ENCODE data around the gene RARG.
A peak's percentile ranks its signal among the peaks of the same experiment; 100 is the strongest.

RARG gene

GRCh38 chr12:53231671-53231920, 413 bp downstream of the RARG start:
- Histone ChIP-seq H3K9me3 (ENCODE audit: control insufficient read depth, insufficient read depth, low read length) (no peaks in the 10 kb centered on the region), H3K4me1 (ENCODE audit: control insufficient read depth, insufficient read depth, low read length) (peaks cover 27% of the 10 kb centered on the region), H3K4me3 (ENCODE audit: low read length) (peak overlapping the region; percentile 64; the same call in 1 of the 2 replicates), H3K27ac (ENCODE audit: low read length) (no peak overlapping the region), H3K36me3 (ENCODE audit: control insufficient read depth, insufficient read depth, low read length) (no peaks in the 10 kb centered on the region), H3K27me3 (ENCODE audit: control insufficient read depth, insufficient read depth, low read length) (no peaks in the 10 kb centered on the region)
- no peak for DNase-seq (ENCODE audit: low read depth, low spot score)
- no CpG with 5 or more reads among the region's 9 CpGs for WGBS (ENCODE audit: insufficient coverage, insufficient read length)

- no CpG with 5 or more reads among the region's 10 CpGs for WGBS (ENCODE audit: insufficient coverage, insufficient read length)
Measured at GRCh38 chr12:53230108-53230845, 1.7 kb downstream of the RARG start.

GRCh38 chr12:53229454-53229853, 2.6 kb downstream of the RARG start:
- Histone ChIP-seq H3K4me1 (ENCODE audit: control insufficient read depth, insufficient read depth, low read length) (peaks cover 27% of the 10 kb centered on the region), H3K27ac (ENCODE audit: low read length) (no peak overlapping the region), H3K36me3 (ENCODE audit: control insufficient read depth, insufficient read depth, low read length) (no peaks in the 10 kb centered on the region), H3K27me3 (ENCODE audit: control insufficient read depth, insufficient read depth, low read length) (no peaks in the 10 kb centered on the region), H3K9me3 (ENCODE audit: control insufficient read depth, insufficient read depth, low read length) (no peaks in the 10 kb centered on the region), H3K4me3 (ENCODE audit: low read length) (no peak overlapping the region)
- WGBS (ENCODE audit: insufficient coverage, insufficient read length): no CpG with 5 or more reads among the region's 2 CpGs
- DNase-seq (ENCODE audit: low read depth, low spot score): no peak

More at GRCh38 chr12:53230108-53230845, 1.7 kb downstream of the RARG start:
- H3K27ac ChIP-seq (ENCODE audit: low read length): no peak overlapping the region
- DNase-seq (ENCODE audit: low read depth, low spot score): no peak
- no peaks in the 10 kb centered on the region for H3K9me3 ChIP-seq (ENCODE audit: control insufficient read depth, insufficient read depth, low read length)
- no peaks in the 10 kb centered on the region for H3K36me3 ChIP-seq (ENCODE audit: control insufficient read depth, insufficient read depth, low read length)
- peaks cover 26% of the 10 kb centered on the region for H3K4me1 ChIP-seq (ENCODE audit: control insufficient read depth, insufficient read depth, low read length)
- no peak overlapping the region for H3K4me3 ChIP-seq (ENCODE audit: low read length)
- H3K27me3 ChIP-seq (ENCODE audit: control insufficient read depth, insufficient read depth, low read length): no peaks in the 10 kb centered on the region

GRCh38 chr12:53227836-53228235, 4.2 kb downstream of the RARG start:
- Histone ChIP-seq H3K27ac (ENCODE audit: low read length) (no peak overlapping the region), H3K36me3 (ENCODE audit: control insufficient read depth, insufficient read depth, low read length) (no peaks in the 10 kb centered on the region), H3K27me3 (ENCODE audit: control insufficient read depth, insufficient read depth, low read length) (no peaks in the 10 kb centered on the region), H3K9me3 (ENCODE audit: control insufficient read depth, insufficient read depth, low read length) (no peaks in the 10 kb centered on the region), H3K4me1 (ENCODE audit: control insufficient read depth, insufficient read depth, low read length) (peaks cover 26% of the 10 kb centered on the region), H3K4me3 (ENCODE audit: low read length) (no peak overlapping the region)
- no CpG with 5 or more reads among the region's 1 CpG for WGBS (ENCODE audit: insufficient coverage, insufficient read length)
- DNase-seq (ENCODE audit: low read depth, low spot score): no peak

- H3K4me3 ChIP-seq (ENCODE audit: low read length): no peak overlapping the region
- no peaks in the 10 kb centered on the region for H3K36me3 ChIP-seq (ENCODE audit: control insufficient read depth, insufficient read depth, low read length)
- H3K27ac ChIP-seq (ENCODE audit: low read length): no peak overlapping the region
- no peaks in the 10 kb centered on the region for H3K9me3 ChIP-seq (ENCODE audit: control insufficient read depth, insufficient read depth, low read length)
- no peaks in the 10 kb centered on the region for H3K27me3 ChIP-seq (ENCODE audit: control insufficient read depth, insufficient read depth, low read length)
- WGBS (ENCODE audit: insufficient coverage, insufficient read length): no CpG with 5 or more reads among the region's 11 CpGs
- no peak for DNase-seq (ENCODE audit: low read depth, low spot score)
- H3K4me1 ChIP-seq (ENCODE audit: control insufficient read depth, insufficient read depth, low read length): peaks cover 27% of the 10 kb centered on the region
Measured at GRCh38 chr12:53227341-53227740, 4.7 kb downstream of the RARG start.

GRCh38 chr12:53226815-53227214, 5.2 kb downstream of the RARG start:
- Histone ChIP-seq H3K4me1 (ENCODE audit: control insufficient read depth, insufficient read depth, low read length) (peaks cover 29% of the 10 kb centered on the region), H3K4me3 (ENCODE audit: low read length) (no peak overlapping the region), H3K9me3 (ENCODE audit: control insufficient read depth, insufficient read depth, low read length) (no peaks in the 10 kb centered on the region), H3K27me3 (ENCODE audit: control insufficient read depth, insufficient read depth, low read length) (no peaks in the 10 kb centered on the region), H3K27ac (ENCODE audit: low read length) (no peak overlapping the region), H3K36me3 (ENCODE audit: control insufficient read depth, insufficient read depth, low read length) (no peaks in the 10 kb centered on the region)
- WGBS (ENCODE audit: insufficient coverage, insufficient read length): no CpG with 5 or more reads among the region's 4 CpGs
- no peak for DNase-seq (ENCODE audit: low read depth, low spot score)

- H3K36me3 ChIP-seq (ENCODE audit: control insufficient read depth, insufficient read depth, low read length): no peaks in the 10 kb centered on the region
- DNase-seq (ENCODE audit: low read depth, low spot score): no peak
- peaks cover 29% of the 10 kb centered on the region for H3K4me1 ChIP-seq (ENCODE audit: control insufficient read depth, insufficient read depth, low read length)
- no peaks in the 10 kb centered on the region for H3K9me3 ChIP-seq (ENCODE audit: control insufficient read depth, insufficient read depth, low read length)
- no peak overlapping the region for H3K4me3 ChIP-seq (ENCODE audit: low read length)
- WGBS (ENCODE audit: insufficient coverage, insufficient read length): no CpG with 5 or more reads among the region's 10 CpGs
- no peak overlapping the region for H3K27ac ChIP-seq (ENCODE audit: low read length)
- H3K27me3 ChIP-seq (ENCODE audit: control insufficient read depth, insufficient read depth, low read length): no peaks in the 10 kb centered on the region
Measured at GRCh38 chr12:53225635-53226424, 6.2 kb downstream of the RARG start.

GRCh38 chr12:53224897-53225634, 6.9 kb downstream of the RARG start:
- Histone ChIP-seq H3K4me1 (ENCODE audit: control insufficient read depth, insufficient read depth, low read length) (peaks cover 27% of the 10 kb centered on the region), H3K4me3 (ENCODE audit: low read length) (no peak overlapping the region), H3K9me3 (ENCODE audit: control insufficient read depth, insufficient read depth, low read length) (no peaks in the 10 kb centered on the region), H3K27me3 (ENCODE audit: control insufficient read depth, insufficient read depth, low read length) (no peaks in the 10 kb centered on the region), H3K36me3 (ENCODE audit: control insufficient read depth, insufficient read depth, low read length) (no peaks in the 10 kb centered on the region), H3K27ac (ENCODE audit: low read length) (no peak overlapping the region)
- no peak for DNase-seq (ENCODE audit: low read depth, low spot score)
- no CpG with 5 or more reads among the region's 10 CpGs for WGBS (ENCODE audit: insufficient coverage, insufficient read length)

- WGBS (ENCODE audit: insufficient coverage, insufficient read length): no CpG with 5 or more reads among the region's 11 CpGs
- DNase-seq (ENCODE audit: low read depth, low spot score): no peak
- H3K36me3 ChIP-seq (ENCODE audit: control insufficient read depth, insufficient read depth, low read length): no peaks in the 10 kb centered on the region
- peaks cover 27% of the 10 kb centered on the region for H3K4me1 ChIP-seq (ENCODE audit: control insufficient read depth, insufficient read depth, low read length)
- no peak overlapping the region for H3K4me3 ChIP-seq (ENCODE audit: low read length)
- no peaks in the 10 kb centered on the region; the same call in 1 of the 2 replicates for H3K27me3 ChIP-seq (ENCODE audit: control insufficient read depth, insufficient read depth, low read length)
- H3K27ac ChIP-seq (ENCODE audit: low read length): no peak overlapping the region
- no peaks in the 10 kb centered on the region for H3K9me3 ChIP-seq (ENCODE audit: control insufficient read depth, insufficient read depth, low read length)
Measured at GRCh38 chr12:53224061-53224896, 7.7 kb downstream of the RARG start.
